ENCODE data around the gene THRA. TPM values are rescaled to one million over a fixed set of nuclear protein-coding genes. Genes with fewer than 3 reads are reported as not detected.
A peak's percentile ranks its signal among the peaks of the same experiment; 100 is the strongest.

THRA gene
- total and polyA plus RNA-seq, 9 of the 15 experiments (the other 6 are each of a cell fraction or from before 2014, with no cell fraction given), result 0.34 to 23.4 (median 12.7) TPM

DNA sequence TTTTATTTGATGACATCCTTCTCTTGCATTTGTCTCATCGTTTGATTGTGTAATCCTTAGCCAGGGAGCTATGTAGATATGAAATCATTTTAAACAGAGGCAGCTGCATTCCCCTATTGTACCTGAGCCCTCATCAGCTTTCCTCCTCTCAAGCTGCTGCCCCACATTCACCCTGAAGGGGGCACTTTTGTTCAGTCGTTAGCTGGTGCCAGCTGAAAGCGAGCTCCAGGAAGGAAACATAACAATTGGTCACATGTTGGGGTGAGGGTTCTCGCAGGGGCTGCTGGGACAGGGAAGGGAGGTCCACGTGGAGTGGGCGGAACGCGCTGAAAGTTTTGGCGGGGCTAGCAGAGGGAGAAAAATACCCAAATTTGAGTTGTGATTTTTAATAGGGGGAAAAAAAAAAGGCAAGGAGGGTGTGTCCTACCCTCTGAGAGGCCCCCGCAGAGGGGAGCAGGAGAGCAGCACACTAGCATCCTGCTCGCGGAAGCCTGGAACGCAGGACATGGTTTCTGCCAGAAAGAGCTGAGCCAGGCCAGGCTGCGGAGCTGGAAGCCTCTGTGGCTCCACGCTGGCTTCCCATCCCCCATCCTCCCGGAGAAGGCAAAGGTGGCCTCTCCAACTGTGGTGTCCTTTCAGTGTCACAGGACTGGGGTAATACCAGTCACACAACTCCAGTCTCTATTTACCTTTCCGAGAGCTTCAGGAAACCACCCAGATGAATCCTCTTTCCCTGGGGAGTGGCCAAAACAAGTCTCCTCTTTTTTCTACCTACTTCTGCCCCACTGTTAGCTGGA is 50.5 kb downstream of the THRA start (continued):
- TF ChIP-seq, protein P1, sequence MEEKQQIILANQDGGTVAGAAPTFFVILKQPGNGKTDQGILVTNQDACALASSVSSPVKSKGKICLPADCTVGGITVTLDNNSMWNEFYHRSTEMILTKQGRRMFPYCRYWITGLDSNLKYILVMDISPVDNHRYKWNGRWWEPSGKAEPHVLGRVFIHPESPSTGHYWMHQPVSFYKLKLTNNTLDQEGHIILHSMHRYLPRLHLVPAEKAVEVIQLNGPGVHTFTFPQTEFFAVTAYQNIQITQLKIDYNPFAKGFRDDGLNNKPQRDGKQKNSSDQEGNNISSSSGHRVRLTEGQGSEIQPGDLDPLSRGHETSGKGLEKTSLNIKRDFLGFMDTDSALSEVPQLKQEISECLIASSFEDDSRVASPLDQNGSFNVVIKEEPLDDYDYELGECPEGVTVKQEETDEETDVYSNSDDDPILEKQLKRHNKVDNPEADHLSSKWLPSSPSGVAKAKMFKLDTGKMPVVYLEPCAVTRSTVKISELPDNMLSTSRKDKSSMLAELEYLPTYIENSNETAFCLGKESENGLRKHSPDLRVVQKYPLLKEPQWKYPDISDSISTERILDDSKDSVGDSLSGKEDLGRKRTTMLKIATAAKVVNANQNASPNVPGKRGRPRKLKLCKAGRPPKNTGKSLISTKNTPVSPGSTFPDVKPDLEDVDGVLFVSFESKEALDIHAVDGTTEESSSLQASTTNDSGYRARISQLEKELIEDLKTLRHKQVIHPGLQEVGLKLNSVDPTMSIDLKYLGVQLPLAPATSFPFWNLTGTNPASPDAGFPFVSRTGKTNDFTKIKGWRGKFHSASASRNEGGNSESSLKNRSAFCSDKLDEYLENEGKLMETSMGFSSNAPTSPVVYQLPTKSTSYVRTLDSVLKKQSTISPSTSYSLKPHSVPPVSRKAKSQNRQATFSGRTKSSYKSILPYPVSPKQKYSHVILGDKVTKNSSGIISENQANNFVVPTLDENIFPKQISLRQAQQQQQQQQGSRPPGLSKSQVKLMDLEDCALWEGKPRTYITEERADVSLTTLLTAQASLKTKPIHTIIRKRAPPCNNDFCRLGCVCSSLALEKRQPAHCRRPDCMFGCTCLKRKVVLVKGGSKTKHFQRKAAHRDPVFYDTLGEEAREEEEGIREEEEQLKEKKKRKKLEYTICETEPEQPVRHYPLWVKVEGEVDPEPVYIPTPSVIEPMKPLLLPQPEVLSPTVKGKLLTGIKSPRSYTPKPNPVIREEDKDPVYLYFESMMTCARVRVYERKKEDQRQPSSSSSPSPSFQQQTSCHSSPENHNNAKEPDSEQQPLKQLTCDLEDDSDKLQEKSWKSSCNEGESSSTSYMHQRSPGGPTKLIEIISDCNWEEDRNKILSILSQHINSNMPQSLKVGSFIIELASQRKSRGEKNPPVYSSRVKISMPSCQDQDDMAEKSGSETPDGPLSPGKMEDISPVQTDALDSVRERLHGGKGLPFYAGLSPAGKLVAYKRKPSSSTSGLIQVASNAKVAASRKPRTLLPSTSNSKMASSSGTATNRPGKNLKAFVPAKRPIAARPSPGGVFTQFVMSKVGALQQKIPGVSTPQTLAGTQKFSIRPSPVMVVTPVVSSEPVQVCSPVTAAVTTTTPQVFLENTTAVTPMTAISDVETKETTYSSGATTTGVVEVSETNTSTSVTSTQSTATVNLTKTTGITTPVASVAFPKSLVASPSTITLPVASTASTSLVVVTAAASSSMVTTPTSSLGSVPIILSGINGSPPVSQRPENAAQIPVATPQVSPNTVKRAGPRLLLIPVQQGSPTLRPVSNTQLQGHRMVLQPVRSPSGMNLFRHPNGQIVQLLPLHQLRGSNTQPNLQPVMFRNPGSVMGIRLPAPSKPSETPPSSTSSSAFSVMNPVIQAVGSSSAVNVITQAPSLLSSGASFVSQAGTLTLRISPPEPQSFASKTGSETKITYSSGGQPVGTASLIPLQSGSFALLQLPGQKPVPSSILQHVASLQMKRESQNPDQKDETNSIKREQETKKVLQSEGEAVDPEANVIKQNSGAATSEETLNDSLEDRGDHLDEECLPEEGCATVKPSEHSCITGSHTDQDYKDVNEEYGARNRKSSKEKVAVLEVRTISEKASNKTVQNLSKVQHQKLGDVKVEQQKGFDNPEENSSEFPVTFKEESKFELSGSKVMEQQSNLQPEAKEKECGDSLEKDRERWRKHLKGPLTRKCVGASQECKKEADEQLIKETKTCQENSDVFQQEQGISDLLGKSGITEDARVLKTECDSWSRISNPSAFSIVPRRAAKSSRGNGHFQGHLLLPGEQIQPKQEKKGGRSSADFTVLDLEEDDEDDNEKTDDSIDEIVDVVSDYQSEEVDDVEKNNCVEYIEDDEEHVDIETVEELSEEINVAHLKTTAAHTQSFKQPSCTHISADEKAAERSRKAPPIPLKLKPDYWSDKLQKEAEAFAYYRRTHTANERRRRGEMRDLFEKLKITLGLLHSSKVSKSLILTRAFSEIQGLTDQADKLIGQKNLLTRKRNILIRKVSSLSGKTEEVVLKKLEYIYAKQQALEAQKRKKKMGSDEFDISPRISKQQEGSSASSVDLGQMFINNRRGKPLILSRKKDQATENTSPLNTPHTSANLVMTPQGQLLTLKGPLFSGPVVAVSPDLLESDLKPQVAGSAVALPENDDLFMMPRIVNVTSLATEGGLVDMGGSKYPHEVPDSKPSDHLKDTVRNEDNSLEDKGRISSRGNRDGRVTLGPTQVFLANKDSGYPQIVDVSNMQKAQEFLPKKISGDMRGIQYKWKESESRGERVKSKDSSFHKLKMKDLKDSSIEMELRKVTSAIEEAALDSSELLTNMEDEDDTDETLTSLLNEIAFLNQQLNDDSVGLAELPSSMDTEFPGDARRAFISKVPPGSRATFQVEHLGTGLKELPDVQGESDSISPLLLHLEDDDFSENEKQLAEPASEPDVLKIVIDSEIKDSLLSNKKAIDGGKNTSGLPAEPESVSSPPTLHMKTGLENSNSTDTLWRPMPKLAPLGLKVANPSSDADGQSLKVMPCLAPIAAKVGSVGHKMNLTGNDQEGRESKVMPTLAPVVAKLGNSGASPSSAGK (IDR thresholded peaks at IDR 0.05), result peak; percentile 89
- TF ChIP-seq ZEB2 (IDR thresholded peaks at IDR 0.05) (no peak), TGIF2 (CRISPR knock-in tag; IDR thresholded peaks at IDR 0.05) (no peak), KHSRP (IDR thresholded peaks at IDR 0.05) (no peak), CC2D1A (IDR thresholded peaks at IDR 0.05) (peak; percentile 43; the same call in 1 of the 2 replicates), HDGF (IDR thresholded peaks at IDR 0.05) (no peak), EP400 (IDR thresholded peaks at IDR 0.05) (peak; percentile 96), HMG20A (CRISPR knock-in tag; conservative IDR thresholded peaks at IDR 0.05) (no peak), ZNF699 (CRISPR knock-in tag; IDR thresholded peaks at IDR 0.05; ENCODE audit: insufficient replicate concordance) (no peak), ZNF282 (CRISPR knock-in tag; IDR thresholded peaks at IDR 0.05) (no peak), ZSCAN32 (CRISPR knock-in tag; IDR thresholded peaks at IDR 0.05) (no peak), ZNF324 (CRISPR knock-in tag; IDR thresholded peaks at IDR 0.05) (no peak), ESRRB (CRISPR knock-in tag; IDR thresholded peaks at IDR 0.05; ENCODE audit: borderline replicate concordance) (no peak), SMARCA5 (IDR thresholded peaks at IDR 0.05) (no peak), C11orf30 (IDR thresholded peaks at IDR 0.05; ENCODE audit: low read depth) (no peak), YBX1 (IDR thresholded peaks at IDR 0.05) (no peak), MTA3 (IDR thresholded peaks at IDR 0.05; ENCODE audit: borderline replicate concordance) (0 out of 2 replicates have a peak, but pooled peaks have one; percentile 49)
- TF ChIP-seq, protein P2, sequence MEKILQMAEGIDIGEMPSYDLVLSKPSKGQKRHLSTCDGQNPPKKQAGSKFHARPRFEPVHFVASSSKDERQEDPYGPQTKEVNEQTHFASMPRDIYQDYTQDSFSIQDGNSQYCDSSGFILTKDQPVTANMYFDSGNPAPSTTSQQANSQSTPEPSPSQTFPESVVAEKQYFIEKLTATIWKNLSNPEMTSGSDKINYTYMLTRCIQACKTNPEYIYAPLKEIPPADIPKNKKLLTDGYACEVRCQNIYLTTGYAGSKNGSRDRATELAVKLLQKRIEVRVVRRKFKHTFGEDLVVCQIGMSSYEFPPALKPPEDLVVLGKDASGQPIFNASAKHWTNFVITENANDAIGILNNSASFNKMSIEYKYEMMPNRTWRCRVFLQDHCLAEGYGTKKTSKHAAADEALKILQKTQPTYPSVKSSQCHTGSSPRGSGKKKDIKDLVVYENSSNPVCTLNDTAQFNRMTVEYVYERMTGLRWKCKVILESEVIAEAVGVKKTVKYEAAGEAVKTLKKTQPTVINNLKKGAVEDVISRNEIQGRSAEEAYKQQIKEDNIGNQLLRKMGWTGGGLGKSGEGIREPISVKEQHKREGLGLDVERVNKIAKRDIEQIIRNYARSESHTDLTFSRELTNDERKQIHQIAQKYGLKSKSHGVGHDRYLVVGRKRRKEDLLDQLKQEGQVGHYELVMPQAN (IDR thresholded peaks at IDR 0.05; ENCODE audit: borderline replicate concordance), result peak; percentile 98

All from K562 (cell line).